Dermis blood vessel endothelial cell (primary cell): ENCODE results near the gene INSL6. TPM values are rescaled to one million over a fixed set of nuclear protein-coding genes. Genes with fewer than 3 reads are reported as not detected.
"Not testable (repeated sequence)": the region's sequence is repeated elsewhere in the genome, so short reads cannot be mapped to it uniquely, and the experiment has no call there.

ENCODE experiments used
- DNase-seq: peaks from one replicate; pipeline ENCODE4 v3.0.0; 2010
- total RNA-seq: library from RNA; depleted of rRNA; stranded (reverse); fragments of >200 nt; gene quantifications from 2 replicates; pipeline ENCODE4 v1.2.3, GENCODE V29; 2014

Gene INSL6, protein sequence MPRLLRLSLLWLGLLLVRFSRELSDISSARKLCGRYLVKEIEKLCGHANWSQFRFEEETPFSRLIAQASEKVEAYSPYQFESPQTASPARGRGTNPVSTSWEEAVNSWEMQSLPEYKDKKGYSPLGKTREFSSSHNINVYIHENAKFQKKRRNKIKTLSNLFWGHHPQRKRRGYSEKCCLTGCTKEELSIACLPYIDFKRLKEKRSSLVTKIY
- not detected in 2 replicates for total RNA-seq

DNA sequence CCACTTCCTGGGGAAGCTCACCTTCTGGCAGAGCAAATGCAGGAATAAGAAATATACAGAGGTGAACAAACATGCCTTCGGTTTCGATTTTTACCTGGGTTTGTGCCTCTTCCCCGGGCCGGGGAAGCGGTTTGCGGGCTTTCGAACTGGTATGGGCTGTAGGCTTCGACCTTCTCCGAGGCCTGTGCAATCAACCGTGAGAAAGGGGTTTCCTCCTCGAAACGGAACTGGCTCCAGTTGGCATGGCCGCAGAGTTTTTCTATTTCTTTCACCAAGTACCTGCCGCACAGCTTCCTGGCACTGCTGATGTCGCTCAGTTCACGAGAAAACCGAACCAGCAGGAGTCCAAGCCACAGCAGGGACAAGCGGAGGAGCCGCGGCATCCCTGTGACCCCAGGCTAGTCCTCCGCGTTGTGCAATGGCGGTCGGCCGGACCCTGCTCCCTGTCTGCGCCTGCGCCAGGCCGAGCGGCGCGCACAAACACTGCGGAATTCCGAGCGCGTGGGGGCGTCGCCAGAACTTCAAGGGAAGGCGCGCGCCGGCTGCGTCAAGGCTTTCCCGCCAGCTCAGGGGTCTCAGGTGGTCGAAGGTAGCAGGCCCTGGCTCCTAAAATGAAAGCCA lies at the start of gene INSL6:
Gene INSL6 (minus strand): TSS at position 420 of the 621 bp plus-strand sequence. CDS start 37 bp downstream, at position 383.
- no peak for DNase-seq

DNA sequence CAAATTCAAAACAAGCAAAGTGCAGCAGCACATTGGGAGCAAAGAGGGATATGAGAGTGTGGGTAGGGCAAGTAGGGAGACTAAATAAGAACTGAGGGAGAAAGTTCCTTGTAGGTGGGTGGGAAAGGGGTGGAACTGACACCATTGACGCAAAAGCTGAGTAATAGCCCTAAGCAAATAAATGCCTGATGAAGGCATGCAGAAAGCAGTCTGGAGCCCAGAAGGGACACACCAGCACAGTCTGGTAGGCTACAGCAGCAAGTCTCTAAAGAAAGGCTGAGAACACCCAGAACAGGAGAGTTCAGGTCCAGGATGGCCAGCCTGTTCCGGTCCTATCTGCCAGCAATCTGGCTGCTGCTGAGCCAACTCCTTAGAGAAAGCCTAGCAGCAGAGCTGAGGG lies 45.8 kb upstream of the INSL6 start, which contains the start of gene INSL4:
Gene INSL4 (plus strand): TSS at position 208 of the 400 bp plus-strand sequence. CDS start 105 bp downstream, at position 313.
- DNase-seq, result no peak

DNA sequence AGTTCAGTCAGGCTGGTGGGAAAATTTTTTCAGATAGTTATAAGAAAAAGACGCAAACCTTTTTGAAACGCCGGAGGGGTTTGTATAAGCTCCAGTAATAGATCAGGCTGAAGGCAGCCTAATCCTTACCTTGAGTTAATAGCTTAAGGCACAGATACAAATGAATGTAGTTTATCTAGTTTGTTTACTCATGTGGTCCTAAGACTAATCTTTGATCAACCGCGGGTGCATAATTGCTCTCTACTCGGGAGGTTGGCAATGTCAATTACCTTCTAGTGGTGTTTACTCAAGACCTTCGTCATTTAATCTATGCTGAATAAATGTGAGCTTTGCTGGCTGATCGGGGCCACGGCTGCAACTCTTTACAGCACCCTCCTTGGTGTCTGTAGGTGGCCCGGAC lies 45.1 kb upstream of the INSL6 start:
- no peak for DNase-seq

DNA sequence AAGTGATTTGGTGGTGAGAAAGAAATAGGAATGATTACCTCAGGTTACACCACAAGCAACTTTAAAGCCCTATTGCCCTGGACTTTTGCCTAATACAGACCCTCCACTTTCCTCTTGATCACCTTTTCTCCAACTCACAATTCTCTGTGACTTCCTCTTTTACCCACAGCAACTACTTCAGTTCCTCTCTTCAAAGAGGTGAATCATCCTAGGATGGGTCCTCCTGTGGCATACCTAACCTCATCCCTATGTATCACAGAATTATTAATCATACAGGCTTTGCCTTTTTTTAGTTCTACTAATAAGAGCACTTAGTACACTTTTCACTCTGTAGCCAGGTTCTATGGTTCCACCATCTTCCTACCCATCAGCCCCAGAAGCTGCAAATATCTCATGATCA lies 19.6 kb upstream of the INSL6 start:
- no peak for DNase-seq

DNA sequence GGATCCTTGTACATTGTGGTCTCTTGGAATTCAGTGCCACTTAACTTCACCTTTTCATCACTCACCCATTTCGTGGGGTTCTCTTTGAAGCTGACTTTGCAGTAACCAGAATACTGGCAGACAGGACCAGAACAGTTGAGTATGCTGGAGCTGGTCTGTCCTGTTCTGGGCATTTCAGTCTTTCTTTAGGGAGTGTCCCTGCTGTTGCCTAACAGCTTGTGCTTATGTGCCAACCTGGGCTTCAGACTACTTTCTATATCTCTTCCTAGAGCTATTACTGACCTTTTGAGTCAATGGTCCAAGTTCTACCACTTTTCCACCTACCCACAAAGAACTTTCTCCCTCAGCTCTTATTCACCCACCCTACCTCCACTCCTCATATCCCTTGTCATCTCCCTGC lies 10.0 kb upstream of the INSL6 start:
- no peak for DNase-seq

DNA sequence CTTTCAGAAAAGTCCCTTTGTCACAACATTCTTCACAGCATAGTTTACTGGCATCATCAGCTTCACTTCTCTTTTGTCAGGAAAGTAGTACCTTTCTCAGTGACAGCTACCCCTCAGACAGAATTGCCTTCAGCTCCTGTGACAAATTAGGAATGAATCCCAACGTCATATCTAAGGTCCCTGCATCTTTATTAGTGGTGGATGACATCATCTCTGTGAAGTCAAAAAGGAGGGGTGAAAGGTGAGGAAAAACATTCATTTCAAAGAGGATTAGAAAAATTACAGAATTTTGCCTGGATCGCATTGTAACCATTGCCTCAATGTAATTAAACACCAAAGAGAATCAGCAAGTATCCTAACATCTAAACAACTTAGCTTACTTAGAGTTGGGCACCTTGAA lies 7.9 kb upstream of the INSL6 start:
- no peak for DNase-seq

DNA sequence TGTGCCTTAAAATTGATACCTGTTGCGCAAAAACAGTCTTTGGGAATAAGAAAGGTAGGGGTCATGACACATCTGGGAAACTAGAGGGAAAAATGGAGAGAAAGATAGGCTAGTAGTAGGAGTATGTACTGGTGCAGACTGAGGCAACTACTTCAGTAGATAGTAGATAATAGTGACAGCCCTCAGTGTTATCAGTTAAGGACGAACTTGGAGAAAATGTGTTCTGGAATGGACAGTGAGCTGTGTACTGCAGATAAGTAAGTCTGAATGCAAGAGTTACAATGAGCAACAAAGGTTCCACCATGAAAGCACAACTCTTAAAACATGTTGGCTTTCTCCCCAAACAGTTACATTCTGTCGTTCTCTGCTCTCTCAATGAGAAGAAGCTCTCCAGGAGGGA lies 6.5 kb upstream of the INSL6 start:
- DNase-seq, result no peak

DNA sequence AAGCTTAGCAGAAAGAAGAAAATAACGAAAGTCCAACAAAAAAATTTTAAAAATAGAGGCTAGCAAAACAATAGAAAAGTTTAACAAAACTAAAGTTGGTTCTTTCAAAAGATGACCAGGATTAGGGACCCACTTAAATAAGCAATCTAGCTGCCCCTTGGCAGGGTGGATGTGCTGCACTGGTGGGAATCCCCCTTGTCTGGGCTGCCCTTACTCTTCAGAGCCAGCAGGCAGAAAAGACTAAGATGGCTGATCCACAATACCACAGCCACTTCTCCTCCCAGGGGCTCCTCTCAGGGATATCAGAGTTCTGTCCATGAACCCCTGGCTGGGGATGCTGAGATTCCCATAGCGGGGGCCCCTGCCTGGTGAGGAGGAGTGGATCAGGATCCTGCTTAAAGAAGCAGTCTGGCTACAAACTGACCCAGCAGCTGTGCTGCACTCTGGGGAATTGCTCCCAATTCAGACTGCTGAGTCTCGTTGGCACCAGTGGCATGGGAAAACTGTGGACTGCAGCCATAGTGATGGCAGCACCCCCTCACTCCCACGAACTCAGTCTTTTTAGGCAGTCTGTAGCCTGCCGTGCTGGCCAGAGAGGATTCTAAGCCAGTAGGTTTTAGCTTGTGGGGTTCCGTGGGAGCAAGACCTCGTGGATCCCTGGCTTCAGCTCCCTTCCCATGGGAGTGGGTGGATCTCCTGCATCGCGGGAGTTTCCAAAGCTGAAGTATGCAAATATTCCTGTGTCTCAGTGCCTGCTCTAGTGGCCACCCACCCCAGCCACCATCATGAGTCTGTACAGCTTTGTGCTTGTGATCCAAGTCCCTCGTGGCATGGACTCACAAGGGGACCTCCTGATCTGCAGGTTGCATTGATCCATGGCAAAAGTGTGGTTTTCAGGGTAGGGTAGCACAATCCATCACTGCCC lies 2.9 kb upstream of the INSL6 start:
- no peak for DNase-seq

DNA sequence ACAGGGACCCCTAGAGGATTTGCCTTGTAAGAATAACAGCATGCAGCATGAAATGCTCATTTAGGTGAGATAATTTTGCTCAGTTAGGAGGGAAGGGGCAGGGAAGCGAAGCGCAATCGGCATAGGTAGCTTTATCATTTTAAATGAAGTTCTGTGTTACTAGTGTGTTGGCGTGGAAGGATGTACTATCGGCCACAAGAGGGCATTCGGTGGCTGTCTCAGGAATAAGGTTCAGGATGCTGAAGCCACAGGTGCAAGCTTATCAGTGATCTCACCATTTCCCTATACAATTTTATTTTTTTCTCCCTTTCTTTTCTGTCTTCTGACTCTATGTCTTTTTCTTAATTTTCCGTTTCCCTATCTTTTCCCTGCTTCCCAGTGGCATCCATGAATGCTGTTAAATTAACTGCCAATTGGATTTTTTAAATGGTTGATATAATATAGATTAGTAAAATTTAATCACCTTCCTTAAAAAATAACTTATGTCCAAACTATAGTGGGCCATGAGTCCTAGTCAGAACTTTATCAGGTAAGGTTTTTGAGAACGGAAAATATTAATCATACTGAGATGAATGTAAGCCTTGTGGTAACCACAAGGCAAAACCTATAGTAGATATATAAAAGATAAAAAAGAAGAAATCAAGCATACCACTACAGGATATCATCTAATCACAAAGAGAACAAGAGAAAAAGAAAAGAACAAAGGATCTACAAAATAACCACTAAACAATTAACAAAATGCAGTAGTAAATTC lies 1.2 kb upstream of the INSL6 start:
- peak; percentile 88 for DNase-seq

DNA sequence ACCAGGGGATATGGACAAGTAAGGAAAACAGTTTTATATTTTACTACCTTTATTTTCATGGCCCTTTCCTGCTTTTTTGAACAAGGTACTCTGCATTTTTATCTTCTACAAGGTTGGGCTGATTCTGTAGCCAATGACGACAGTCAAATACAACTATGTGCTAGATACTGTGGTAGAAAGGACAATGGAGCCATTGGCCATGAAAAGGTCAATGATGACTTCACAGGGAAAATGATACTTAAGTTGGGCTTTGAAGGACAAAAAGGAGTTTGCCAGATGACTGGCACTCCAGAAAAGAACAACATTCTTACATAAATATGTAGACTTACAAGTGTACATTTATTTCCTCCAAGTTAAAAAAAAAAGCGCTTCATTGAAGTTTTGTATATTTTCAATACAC lies 663 bp downstream of the INSL6 start:
- DNase-seq, result no peak

DNA sequence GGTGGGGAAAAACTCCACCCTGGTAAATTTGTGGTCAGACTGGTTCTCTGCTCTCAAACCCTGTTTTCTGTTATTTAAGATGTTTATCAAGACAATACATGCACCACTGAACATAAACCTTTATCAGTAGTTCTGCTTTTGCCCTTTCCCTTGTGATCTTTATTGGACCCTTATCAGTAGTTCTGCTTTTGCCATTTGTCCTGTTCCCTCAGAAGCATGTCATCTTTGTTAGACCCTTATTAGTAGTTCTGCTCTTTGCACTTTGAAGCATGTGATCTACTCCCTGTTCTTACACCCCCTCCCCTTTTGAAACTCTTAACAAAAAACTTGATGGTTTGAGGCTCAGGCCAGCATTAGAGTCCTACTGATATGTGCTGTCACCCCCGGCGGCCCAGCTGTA lies 4.8 kb downstream of the INSL6 start:
- not testable (repeated sequence) for DNase-seq

DNA sequence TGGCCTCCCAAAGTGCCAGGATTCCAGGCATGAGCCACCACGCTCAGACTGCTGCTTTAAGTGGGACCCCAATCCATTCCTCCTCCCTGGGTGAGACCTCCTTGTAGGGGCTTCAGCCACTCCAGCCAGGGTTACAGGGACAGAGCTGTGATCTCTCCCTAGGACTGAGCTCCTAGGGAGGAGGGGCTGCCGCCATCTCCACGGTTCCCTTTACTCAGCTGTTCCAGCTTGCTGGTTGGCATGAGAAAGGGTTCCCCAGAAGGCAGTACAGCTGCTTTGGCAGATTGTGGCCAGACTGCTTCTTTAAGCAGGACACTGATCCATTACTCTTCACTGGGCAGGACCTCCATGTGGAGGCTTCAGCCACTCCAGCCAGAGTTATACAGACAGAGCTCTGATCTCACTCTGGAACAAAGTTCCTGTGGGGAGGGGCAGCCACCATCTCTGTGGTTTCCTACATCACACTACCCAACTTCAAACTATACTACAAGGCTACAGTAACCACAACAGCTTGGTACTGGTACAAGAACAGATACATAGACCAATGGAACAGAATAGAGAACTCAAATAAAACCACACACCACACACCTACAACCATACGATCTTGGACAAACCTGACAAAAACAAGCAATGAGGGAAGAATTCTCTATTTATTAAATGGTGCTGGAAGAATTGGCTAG lies 7.2 kb downstream of the INSL6 start:
- DNase-seq, result no peak

DNA sequence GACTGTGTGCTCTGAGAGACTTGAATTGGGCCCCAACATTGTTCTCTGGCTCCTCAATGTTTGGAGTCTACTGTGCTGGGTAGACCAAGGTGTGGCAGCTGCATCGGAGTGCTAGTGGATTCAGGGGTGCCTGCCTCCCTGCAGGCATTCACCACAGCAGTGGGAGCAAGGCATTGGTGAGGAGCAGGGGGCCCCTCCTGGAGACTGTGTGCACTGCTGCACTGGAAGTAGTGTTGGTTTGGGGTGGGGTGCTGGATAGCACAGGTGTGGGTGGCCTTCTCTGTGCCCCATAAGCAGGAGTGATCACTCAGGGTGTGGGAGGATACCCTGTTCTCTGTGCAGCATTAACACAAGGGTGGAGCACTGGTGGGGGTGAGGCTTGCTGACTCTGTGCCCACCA lies 39.2 kb downstream of the INSL6 start:
- DNase-seq, result no peak

DNA sequence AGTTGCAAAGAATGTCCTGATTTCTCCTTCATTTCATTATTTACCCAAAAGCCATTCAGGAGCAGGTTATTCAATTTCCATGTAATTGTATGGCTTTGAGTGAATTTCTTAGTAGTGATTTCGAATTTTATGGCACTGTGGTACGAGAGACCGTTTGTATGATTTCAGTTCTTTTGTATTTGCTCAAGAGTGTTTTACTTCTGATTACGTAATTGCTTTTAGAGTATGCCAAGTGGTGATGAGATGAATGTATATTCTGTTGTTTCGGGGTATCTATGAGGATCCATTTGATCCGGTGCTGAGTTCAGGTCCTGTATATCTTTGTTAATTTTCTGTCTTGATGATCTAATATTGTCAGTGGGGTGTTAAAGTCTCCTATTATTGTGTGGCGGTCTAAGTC lies 41.2 kb downstream of the INSL6 start:
- DNase-seq, result no peak

DNA sequence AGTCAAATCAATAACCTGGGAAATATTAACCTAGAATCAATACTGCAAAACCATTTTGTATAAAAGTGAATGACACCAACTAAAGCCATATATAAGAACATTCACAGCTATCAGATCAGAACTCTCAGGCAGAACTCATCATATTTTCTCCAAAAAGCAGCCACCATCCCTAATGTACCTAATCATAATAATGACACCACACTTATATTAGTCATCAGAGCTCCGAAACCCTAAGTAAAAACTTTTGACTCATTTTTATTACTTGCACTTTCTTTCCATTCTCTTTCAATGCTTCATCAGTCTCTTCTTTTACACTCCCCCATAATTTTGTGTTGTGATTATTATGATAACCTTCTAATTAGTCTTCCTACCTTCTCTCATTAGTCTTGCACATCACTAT lies 45.3 kb downstream of the INSL6 start:
- no peak for DNase-seq

DNA sequence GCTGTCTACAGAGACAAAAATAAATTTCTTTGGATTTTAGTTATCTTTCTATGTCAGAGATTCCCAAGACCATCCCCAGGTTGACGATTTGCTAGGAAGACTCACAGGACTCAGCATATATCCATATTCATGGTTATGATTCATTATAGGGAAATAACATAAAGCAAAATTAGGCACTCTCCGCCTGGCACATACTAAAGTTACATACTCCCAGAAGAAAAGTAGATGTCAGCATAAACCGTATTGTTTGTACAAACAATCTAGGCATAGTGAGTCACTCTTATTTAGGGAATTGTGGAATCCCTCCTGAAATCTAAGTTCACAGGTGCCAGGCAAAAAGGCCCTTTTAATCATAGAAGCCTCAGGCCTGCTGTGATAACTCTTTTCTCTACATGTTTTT lies 62.9 kb downstream of the INSL6 start:
- no peak for DNase-seq

DNA sequence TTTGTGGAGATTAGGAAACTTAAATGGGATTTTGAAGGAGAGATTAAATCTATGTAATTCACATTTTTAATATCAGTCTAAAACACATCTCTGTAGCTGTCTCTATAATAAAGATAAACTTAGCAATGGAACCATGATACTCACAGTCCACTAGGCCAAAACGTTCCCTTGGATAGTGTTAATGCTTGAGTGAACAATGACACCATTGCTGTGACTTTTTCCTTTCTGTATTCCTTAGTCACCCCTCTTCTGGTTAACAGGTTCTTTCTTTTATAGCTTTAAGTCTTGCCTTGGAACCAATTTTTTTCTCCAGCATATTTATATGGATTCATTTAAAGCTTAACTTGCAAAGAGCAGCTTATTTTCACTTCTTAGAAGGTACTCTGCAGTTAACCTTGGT lies 63.3 kb downstream of the INSL6 start:
- DNase-seq, result no peak

DNA sequence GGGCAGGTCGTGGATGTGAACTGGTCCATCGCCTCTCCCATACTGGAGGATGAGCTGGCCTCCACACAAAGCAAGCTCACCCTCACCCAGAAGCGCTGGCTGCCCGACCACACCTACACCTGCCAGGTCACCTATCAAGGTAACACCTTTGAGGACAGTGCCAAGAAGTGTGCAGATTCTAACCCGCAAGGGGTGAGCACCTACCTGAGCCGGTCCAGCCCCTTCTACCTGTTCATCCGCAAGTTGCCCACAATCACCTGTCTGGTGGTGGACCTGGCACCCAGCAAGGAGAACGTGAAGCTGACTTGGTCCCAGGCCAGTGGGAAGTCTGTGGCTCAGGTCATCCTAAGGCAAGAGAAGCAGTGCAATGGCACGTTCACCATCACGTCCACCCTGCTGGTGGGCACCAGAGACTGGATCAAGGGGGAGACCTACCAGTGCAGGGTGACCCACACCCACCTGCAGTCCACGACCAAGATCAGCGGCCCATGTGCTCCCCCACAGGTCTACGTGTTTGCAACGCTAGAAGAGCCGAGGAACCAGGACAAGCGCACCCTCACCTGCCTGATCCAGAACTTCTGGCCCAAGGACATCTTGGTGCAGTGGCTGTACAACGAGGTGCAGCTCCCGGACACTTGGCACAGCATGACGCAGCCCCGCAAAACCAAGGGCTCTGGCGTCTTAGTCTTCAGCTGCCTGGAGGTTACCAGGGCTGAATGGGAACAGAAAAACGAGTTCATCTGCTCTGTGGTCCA lies 71.3 kb downstream of the INSL6 start:
- no peak for DNase-seq
